Skeletal muscle cell (primary cell): ENCODE results near the gene HOXA2.
A peak's percentile ranks its signal among the peaks of the same experiment; 100 is the strongest.

ENCODE experiments used
- DNase-seq: peaks from one replicate; pipeline ENCODE4 v3.0.0-alpha.2; 2010; ENCODE audit warnings: low read depth
- H3K4me3 ChIP-seq: 2 replicates; pipeline ENCODE4 v1.5.1; 2011; ENCODE audit warnings: low read depth, mild to moderate bottlenecking, control low read depth, low read length, moderate library complexity

Gene HOXA2

GRCh38 chr7:27142580-27143022 lies 40.1 kb upstream of the HOXA2 start:
- DNase-seq: no peak
- peak overlapping the region; percentile 32 for H3K4me3 ChIP-seq

DNA sequence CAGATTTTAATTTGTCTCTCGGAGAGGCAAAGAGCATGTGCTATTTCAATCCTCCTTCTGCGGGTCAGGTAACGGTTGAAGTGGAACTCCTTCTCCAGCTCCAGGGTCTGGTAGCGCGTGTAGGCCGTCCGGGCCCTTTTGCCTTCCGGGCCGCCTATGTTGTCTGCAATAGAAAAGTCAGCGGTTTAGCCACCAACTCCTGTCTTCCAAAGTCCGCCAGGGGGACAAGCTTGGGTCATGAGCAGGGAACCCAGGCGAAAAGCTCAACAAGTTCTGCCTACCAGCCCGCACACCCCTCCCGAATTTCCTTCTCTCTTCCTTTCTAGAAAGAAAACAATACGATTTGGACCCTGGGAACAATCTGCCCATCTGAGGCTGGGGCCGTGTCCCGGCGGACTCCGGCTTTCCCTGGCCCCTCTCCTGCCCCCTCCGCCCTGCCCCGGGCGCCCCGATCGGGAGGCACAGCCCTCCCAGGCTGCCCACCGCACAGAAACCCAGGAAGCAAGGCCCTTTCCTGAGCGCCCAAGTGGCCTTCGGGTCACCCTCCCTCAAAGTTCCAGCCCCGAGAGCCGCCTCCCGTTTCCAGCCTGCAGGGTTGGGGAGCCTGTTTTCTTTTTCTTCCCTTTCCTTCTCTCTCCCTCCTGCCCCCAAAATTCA lies 39.6 kb upstream of the HOXA2 start:
- H3K4me3 ChIP-seq: peak overlapping the region; percentile 32
- no peak for DNase-seq

DNA sequence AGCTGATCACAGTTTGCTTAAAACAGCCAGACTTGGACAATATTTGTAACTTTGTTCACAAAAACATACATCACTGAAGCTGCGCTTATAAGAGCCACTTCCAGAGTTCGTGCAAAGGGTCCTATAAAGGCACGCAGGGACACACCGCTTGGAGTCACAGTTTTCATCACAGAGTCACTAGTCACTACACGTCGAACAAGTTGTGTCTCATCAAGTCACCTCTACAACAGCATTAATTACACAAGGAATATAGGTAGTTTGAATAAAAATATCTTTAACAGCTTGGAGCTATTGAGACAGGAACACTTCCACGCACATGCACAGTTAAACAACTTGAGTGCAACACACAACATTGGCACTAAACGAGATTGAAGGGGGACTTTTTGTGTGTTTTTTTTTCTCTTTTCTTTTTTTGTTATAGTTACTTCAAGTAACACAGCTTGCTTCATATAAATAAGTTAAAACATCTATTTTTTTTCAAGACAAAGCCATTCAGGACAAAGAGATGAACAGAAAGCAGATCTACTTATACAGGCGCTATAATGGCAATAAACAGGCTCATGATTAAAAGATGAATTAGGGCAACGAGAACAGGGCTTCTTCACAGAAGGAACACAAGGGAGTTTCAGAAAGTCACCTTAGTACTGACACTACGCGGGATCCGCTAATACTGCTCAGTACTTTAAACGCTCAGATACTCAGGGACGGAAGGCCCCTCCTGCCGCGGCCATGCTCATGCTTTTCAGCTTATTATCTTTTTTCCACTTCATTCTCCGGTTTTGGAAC lies 38.8 kb upstream of the HOXA2 start:
- H3K4me3 ChIP-seq: no peak overlapping the region
- DNase-seq: no peak

DNA sequence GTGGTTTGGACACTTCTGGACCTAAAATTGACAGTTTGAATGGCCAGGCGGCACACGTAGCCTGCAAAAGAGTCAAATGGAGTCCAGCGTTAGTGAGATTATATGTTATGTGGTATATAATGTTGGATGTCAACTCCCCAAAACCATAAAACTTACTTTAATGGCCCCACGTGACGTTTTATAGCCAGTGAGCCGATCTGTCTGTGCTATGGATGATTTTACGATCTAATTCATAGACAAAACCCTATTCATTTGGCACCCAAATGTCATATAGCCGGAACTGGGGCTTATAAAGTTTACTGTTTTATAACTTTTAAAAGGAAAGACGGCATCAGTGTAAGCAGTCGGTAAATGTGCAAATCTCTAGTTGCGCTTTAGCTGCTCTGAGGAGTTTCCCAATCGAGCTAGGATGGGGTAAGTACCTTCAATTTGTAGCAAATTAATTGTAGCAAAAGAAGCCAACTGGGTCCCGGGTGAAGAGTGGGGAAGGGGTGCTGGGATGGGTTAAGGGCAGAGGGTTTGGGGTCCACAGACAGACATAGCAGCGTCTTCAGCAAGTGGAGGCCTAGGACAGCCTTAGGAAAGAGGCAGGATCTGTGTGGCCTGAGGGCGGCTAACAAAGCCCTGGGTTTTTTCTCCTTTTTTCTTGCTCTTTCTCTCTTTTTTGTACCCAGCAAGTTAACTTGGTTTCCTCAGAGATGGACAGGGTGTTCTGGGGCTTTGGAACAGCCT lies 37.8 kb upstream of the HOXA2 start:
- no peak overlapping the region for H3K4me3 ChIP-seq
- DNase-seq: no peak

GRCh38 chr7:27139334-27140125 lies 37.0 kb upstream of the HOXA2 start:
- DNase-seq: no peak
- peak overlapping the region; percentile 3 for H3K4me3 ChIP-seq

DNA sequence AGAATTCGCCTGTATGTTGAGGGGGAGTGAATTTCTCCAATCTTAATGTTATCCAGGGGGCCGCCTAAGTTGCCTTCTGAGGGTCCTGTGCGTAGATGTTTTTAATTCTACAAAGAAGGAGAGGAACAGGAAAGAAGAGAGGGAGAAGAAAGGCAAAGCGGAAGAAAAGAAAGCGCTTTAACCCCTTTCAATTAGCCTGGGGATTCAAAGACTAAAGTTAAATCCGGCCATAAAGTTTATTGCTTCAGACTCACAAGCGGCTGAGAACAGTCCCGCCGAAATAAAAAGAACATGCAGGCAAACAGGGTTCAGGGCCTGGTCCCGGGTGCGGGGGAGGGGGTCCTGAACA lies 36.5 kb upstream of the HOXA2 start:
- DNase-seq: no peak
- H3K4me3 ChIP-seq: peak overlapping the region; percentile 3

GRCh38 chr7:27138472-27138871 lies 36.0 kb upstream of the HOXA2 start:
- no peak overlapping the region for H3K4me3 ChIP-seq

GRCh38 chr7:27137640-27138315 lies 35.3 kb upstream of the HOXA2 start:
- DNase-seq: no peak
- H3K4me3 ChIP-seq: no peak overlapping the region

More at GRCh38 chr7:27138472-27138871, 36.0 kb upstream of the HOXA2 start:
- no peak for DNase-seq

DNA sequence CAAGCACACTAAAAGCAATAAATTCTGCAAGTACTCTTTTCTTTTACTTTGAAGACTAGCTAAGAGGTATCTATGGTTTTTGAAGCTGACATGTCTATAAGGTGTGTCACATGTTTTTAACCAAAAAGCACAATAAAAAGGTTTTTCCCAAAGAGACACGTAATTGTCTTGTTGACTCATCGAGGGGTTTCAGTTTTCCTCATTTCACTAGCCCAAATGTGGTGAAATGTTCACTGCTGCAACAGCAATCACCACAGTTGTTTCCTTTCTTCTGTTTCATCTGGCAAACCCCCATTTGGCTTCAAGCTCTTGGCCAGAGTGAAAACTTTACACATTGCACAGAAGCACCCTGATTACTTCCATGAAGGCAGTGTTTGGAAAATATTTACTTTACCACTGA lies 31.9 kb upstream of the HOXA2 start:
- no peak overlapping the region for H3K4me3 ChIP-seq
- DNase-seq: peak; percentile 89

DNA sequence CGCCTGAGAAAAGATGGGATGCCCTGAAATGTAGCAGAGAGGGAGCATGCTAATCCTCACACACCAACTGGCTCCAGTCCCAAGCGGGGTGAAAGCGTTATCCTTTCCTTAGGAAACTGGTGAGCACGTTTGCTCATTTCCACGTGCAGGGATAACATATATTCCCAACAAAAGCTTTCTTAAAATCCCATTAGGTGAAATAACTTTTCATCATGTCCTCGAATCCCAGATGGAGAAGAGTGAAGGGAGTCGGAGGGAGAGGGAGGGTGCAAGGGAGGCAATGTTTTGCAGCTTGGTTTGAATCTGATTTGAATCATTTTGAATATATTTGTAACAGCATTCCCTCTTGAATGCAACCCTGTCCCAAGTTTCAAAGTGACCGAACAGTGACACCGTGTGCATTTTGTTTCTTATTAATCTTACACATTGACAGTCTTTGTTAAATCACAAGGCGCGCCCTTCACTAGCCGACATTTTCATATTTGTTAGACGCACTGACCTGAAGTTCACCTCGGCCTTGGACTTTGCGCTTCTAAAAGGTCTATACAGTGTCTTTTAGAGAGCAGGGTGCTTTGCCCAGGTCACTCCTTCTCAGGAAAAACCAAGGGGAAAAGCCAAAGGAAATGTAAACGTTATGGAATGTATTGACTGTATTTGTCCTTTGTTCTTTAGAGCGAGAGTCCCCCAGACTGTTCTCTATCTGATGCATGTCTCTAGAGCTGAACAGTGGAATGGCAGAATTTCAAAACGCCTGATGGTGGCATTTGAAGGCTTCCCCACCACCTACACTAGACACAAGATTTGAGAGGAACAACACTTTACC lies 31.1 kb upstream of the HOXA2 start:
- H3K4me3 ChIP-seq: no peak overlapping the region
- no peak for DNase-seq

DNA sequence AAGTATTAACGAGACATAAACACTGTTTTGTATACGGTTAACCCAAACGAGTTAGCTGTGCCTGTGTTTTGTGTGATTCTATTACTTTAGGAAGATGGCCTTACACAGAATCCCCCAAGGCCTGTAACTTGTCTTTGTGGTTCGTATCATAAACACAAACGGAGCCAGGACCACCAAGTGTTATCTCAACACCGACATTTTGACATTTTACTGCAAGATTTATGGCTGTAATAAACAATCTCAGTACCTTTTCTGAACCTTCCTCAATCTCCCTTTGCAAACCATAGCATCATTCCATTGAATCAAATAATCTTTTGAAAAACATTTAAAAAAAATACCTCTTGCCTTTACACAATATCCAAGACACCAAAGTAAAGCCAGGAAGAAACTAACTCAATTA lies 30.5 kb upstream of the HOXA2 start:
- no peak overlapping the region for H3K4me3 ChIP-seq
- DNase-seq: no peak

DNA sequence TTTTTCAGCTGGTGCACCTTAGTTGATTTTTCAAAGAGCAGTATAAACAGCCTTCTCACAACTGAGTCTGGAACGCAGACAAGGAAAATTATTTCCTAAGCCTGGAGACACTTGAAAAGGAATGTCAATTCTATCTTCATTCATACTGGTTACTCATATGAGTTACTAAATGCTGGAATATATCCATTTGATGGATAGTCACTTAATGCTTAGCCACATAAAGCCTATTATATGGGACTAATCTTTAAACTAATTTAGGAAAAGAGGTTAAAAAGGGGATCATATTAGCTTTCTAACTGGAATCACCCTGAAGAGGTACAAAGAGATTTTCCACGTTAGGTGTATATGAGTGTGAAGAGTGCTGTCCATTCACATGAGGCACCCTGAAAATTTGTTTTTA lies 29.7 kb upstream of the HOXA2 start:
- H3K4me3 ChIP-seq: no peak overlapping the region
- DNase-seq: no peak

DNA sequence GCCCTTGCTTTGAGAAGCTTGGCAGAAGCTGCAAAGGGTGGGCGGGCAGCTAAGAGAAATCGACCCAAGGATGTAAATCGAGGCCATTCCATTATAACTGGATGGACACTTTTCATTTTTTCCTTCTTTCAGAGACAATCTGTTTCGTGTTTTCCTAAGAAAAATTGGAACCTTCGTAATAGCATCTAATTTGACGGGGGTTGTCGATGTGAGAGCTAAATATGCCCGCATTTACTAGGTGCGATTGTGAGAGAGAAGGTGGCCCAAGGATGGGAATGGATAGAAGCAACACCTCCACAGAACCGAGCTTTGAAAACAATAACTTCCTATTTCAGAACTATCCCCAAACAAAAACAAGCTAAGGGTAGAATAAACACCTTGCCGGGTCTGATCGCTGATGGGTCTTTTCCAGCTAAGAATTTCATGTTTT lies 28.9 kb upstream of the HOXA2 start:
- DNase-seq: no peak
- H3K4me3 ChIP-seq: peak overlapping the region; percentile 67

GRCh38 chr7:27130540-27131389 lies 28.3 kb upstream of the HOXA2 start, which contains the start of gene HOXA4:
Gene HOXA4 (minus strand): TSS chr7:27130757. CDS start chr7:27130733, 24 bp downstream.
- peak within 1 kb of the TSS; percentile 67 for H3K4me3 ChIP-seq
- peak; percentile 59 for DNase-seq

DNA sequence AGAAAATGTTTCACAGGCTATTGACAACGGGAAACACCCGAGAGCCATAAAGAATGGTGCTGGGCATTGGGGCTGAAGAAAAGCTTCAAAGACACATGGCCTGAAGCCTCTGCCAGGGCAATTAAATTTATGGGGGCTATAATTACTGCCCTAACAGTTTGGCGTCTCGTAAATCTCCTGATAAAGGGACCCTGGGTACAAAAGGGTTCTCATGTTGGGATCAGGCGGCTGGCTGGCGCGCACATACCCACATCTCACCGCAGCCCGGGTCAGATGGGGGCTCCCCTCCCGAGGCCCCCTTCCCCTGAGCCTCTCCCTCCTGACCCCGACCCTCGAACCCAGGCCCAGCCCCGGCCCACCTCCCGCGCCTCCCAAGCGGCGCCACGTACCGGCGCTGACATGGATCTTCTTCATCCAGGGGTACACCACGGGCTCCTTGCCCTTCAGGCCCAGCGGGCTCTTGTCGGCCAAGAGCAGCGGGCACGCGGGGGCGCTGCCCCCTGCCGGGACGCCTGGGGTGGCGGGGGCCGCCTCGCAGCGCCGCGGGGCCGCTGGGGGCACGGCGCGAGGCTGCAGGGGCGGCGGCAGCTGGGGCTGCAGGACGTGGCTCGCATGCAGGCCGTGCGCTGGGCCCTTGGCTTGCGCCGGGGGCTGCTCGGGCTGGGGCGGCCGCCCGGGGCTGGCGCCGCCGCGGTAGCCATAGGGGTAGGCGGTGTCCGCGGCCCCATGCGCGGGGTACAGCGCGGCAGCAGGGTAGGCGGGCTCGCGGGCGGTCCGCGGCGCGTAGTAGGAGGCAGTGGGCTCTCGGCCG lies 27.5 kb upstream of the HOXA2 start:
- no peak for DNase-seq
- peak overlapping the region; percentile 67 for H3K4me3 ChIP-seq
